Measurements from ENCODE around the gene BEND7. TPM values are rescaled to one million over a fixed set of nuclear protein-coding genes. Genes with fewer than 3 reads are reported as not detected.

The BEND7 gene
- total and polyA plus RNA-seq, 2 donors (not counting 3 experiments of a cell fraction or from before 2014, with no cell fraction given): 7.3 to 31.7 TPM

DNA sequence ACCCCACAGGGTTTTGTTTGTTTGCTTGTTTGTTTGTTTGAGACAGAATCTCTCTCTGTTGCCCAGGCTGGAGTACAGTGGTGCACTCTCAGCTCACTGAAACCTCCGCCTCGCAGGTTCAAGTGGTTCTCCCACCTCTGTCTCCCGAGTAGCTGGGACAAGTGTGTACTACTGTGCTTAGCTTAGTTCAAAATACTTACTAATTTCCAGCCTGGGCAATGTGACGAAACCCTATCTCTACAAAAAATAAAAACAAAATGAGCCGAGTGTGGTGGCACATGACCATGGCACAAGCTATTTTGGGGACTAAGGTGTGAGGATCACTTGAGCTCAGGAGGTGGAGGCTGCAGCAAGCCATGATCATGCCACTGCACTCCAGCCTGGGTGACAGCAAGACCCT, 42.7 kb upstream of the BEND7 start:
- Histone ChIP-seq H3K27ac (ENCODE audit: insufficient read depth, low read depth, low read length) (no peak overlapping the region), H3K4me2 (ENCODE audit: insufficient read depth, low read length) (no peak overlapping the region), H3K36me3 (ENCODE audit: control insufficient read depth in 2 of 2, extremely low read depth in 1 of 2, insufficient read depth in 2 of 2, low read length in 2 of 2) (no peaks in the 10 kb centered on the region), H3K79me2 (ENCODE audit: control insufficient read depth, insufficient read depth, low read length) (no peaks in the 10 kb centered on the region), H2AFZ (ENCODE audit: low read depth, low read length) (no peak overlapping the region), H3K9ac (replicated peaks; ENCODE audit: extremely low read depth, insufficient read depth, low read length) (no peak overlapping the region), H3K9me3 (replicated peaks; ENCODE audit: control insufficient read depth, insufficient read depth, low read length) (no peaks in the 10 kb centered on the region), H3K9me1 (replicated peaks; ENCODE audit: control insufficient read depth, extremely low read depth, insufficient read depth, low read length) (no peaks in the 10 kb centered on the region), H3K4me3 (replicated peaks in 1 of 3; ENCODE audit: insufficient read depth in 1 of 3, low read depth in 1 of 3, low read length in 3 of 3) (no peak overlapping the region), H3K4me1 (ENCODE audit: control insufficient read depth, extremely low read depth, insufficient read depth, low read length) (no peaks in the 10 kb centered on the region), H4K20me1 (replicated peaks; ENCODE audit: control insufficient read depth, extremely low read depth, insufficient read depth, low read length) (no peaks in the 10 kb centered on the region), H3K27me3 (ENCODE audit: control insufficient read depth in 2 of 2, insufficient read depth in 2 of 2, low read length in 2 of 2) (peaks cover 0 to 18% of the 10 kb centered on the region in 2 experiments)
- dilution Hi-C loops (cut with MboI; ENCODE audit: extremely low pct_ligation_motif_present, low sequenced_read_pairs): no loop called here
- CTCF ChIA-PET: no interaction called here
- intact Hi-C loops (cut with micrococcal nuclease): no loop called here
- no TSS peak for BruUV-seq (replicated peaks)
- no peak for TF ChIP-seq POLR2A (IDR thresholded peaks at IDR 0.05; ENCODE audit: low read depth, low read length)
- TF ChIP-seq, protein P1, sequence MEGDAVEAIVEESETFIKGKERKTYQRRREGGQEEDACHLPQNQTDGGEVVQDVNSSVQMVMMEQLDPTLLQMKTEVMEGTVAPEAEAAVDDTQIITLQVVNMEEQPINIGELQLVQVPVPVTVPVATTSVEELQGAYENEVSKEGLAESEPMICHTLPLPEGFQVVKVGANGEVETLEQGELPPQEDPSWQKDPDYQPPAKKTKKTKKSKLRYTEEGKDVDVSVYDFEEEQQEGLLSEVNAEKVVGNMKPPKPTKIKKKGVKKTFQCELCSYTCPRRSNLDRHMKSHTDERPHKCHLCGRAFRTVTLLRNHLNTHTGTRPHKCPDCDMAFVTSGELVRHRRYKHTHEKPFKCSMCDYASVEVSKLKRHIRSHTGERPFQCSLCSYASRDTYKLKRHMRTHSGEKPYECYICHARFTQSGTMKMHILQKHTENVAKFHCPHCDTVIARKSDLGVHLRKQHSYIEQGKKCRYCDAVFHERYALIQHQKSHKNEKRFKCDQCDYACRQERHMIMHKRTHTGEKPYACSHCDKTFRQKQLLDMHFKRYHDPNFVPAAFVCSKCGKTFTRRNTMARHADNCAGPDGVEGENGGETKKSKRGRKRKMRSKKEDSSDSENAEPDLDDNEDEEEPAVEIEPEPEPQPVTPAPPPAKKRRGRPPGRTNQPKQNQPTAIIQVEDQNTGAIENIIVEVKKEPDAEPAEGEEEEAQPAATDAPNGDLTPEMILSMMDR (IDR thresholded peaks at IDR 0.05; ENCODE audit: extremely low read depth in 1 of 2, insufficient read depth in 1 of 2, low read depth in 1 of 2, low read length in 2 of 2): no peak
- no peak for TF ChIP-seq JUN (IDR thresholded peaks at IDR 0.05; ENCODE audit: borderline replicate concordance, insufficient read depth, insufficient read length, low read depth)
- no peak for TF ChIP-seq GATA2 (IDR thresholded peaks at IDR 0.05; ENCODE audit: insufficient read depth, insufficient read length, low read depth, low read length)
- TF ChIP-seq, protein P2, sequence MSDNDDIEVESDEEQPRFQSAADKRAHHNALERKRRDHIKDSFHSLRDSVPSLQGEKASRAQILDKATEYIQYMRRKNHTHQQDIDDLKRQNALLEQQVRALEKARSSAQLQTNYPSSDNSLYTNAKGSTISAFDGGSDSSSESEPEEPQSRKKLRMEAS (IDR thresholded peaks at IDR 0.05; ENCODE audit: insufficient read depth, insufficient read length): no peak
- TF ChIP-seq MYC (IDR thresholded peaks at IDR 0.05; ENCODE audit: low read depth, low read length): no peak
- no peak for TF ChIP-seq POLR2AphosphoS5 (IDR thresholded peaks at IDR 0.05; ENCODE audit: insufficient read depth, low read depth, low read length)
- no peak for TF ChIP-seq EZH2 (IDR thresholded peaks at IDR 0.05; ENCODE audit: borderline replicate concordance, low read depth, low read length, severe bottlenecking)
- no peak for TF ChIP-seq FOS (IDR thresholded peaks at IDR 0.05; ENCODE audit: borderline replicate concordance, insufficient read depth, low read length)
- FAIRE-seq: no peak
- no peak for DNase-seq (ENCODE audit: low read depth, low spot score)
- POLR2A ChIA-PET: no interaction called here
